HepG2 (cell line): ENCODE data around the gene ZNF804A. TPM values are rescaled to one million over a fixed set of nuclear protein-coding genes. Genes with fewer than 3 reads are reported as not detected.

Experiments
- ATAC-seq: fragments of 200-7000 bp; cut with Tn5 transposase; 3 replicates; pipeline ENCODE4 v1.9.1; 2020; ENCODE audit warnings: mild to moderate bottlenecking, moderate library complexity
- BruUV-seq: library from RNA; stranded (reverse); fragments of 400-500 nt; replicated peaks from 2 replicates; lab custom pipeline; 2021; lab: Mats Ljungman, UMichigan
- CTCF ChIA-PET: fragments of 300-600 bp; formaldehyde crosslinking; extraction: SDS; loops from one replicate; lab custom pipeline; 2021; ENCODE audit warnings: low total read pairs, inconsistent platforms, low intra/inter-chr PET ratio; lab: Yijun Ruan, JAX
- POLR2A ChIA-PET: fragments of 350-600 bp; sonication (Branson Sonifier 250); formaldehyde crosslinking; loops from one replicate; lab custom pipeline; 2020; ENCODE audit warnings: antibody characterized with exemption, inconsistent platforms; lab: Yijun Ruan, JAX
- DNase-seq: peaks from one replicate; pipeline ENCODE4 v3.0.0-alpha.2; 2015; ENCODE audit warnings: low spot score
- FAIRE-seq: peaks from 3 replicates; lab custom pipeline; 2011; peaks lifted over from hg19 to GRCh38; lab: Jason Lieb, UNC
- H2AFZ ChIP-seq: one replicate; pipeline ENCODE4 v1.6.1; 2011; ENCODE audit warnings: low read length, inconsistent platforms
- H3K27ac ChIP-seq: fragments of 300-600 bp; 3 replicates; pipeline ENCODE4 v1.8.0; 2011; ENCODE audit warnings: mixed run types, mild to moderate bottlenecking, mixed read lengths, low read length, inconsistent platforms; ENCODE audit not compliant: insufficient read depth; ENCODE audit errors: extremely low read length
- H3K27me3 ChIP-seq, 2 experiments: fragments of 200-600 bp in 1 of 2; 2 replicates in 1 of 2; 3 replicates in 1 of 2; pipeline versions ENCODE4 v1.6.0 to v1.8.0; 2011; ENCODE audit warnings: low read length in 2 of 2, mild to moderate bottlenecking in 2 of 2, moderate library complexity in 2 of 2, inconsistent platforms in 1 of 2; ENCODE audit not compliant: insufficient read depth in 2 of 2, control insufficient read depth in 1 of 2
- H3K36me3 ChIP-seq, 2 experiments: fragments of 200-600 bp in 1 of 2; replicated peaks in 1 of 2; 2 replicates in 1 of 2; 3 replicates in 1 of 2; pipeline versions ENCODE4 v1.5.1 to v1.8.0; 2011; ENCODE audit warnings: low read length in 2 of 2, inconsistent platforms in 1 of 2; ENCODE audit not compliant: insufficient read depth in 2 of 2, control insufficient read depth in 1 of 2
- H3K4me1 ChIP-seq: 2 replicates; pipeline ENCODE4 v1.5.1; 2012; ENCODE audit warnings: low read length, inconsistent platforms; ENCODE audit not compliant: insufficient read depth
- H3K4me2 ChIP-seq: 2 replicates; pipeline ENCODE4 v1.6.0; 2011; ENCODE audit warnings: low read depth, low read length, inconsistent platforms
- H3K4me3 ChIP-seq, 3 experiments: fragments of 200-600 bp in 1 of 3; sonication (generic), shearing (Covaris generic) in 1 of 3; replicated peaks in 1 of 3; 2 replicates each; pipeline ENCODE4 v1.5.1; 2011 to 2016; ENCODE audit warnings: low read length in 3 of 3, inconsistent platforms in 2 of 3, low read depth in 2 of 3, mild to moderate bottlenecking in 2 of 3, control low read depth in 1 of 3, mixed read lengths in 1 of 3; ENCODE audit not compliant: insufficient read depth in 1 of 3
- H3K79me2 ChIP-seq: one replicate; pipeline ENCODE4 v1.6.1; 2011; ENCODE audit warnings: low read length, inconsistent platforms; ENCODE audit not compliant: insufficient read depth
- H3K9ac ChIP-seq: 2 replicates; pipeline ENCODE4 v1.6.0; 2011; ENCODE audit warnings: mild to moderate bottlenecking, low read depth, low read length, inconsistent platforms; ENCODE audit not compliant: insufficient read depth
- H3K9me3 ChIP-seq: 2 replicates; pipeline ENCODE4 v1.5.1; 2012; ENCODE audit warnings: mild to moderate bottlenecking, low read length
- H4K20me1 ChIP-seq: 2 replicates; pipeline ENCODE4 v1.6.0; 2011; ENCODE audit warnings: inconsistent platforms, mild to moderate bottlenecking, low read length, moderate library complexity; ENCODE audit not compliant: insufficient read depth
- CSRNP2 ChIP-seq: sonication (generic); formaldehyde crosslinking; conservative IDR thresholded peaks from 2 replicates; pipeline ENCODE4 v1.8.0; 2022; ENCODE audit warnings: low read depth, missing genetic modification reagents
- MIER3 ChIP-seq: IDR thresholded peaks from 2 replicates; pipeline ENCODE4 v1.6.1; 2016; ENCODE audit warnings: missing compliant biosample characterization, borderline replicate concordance
- POLR2AphosphoS2 ChIP-seq: IDR thresholded peaks from 2 replicates; pipeline ENCODE4 v1.6.1; 2011; ENCODE audit warnings: low read depth, low read length, improper control_type of control experiment
- ZBTB8A ChIP-seq: sonication (generic); formaldehyde crosslinking; IDR thresholded peaks from 2 replicates; pipeline ENCODE4 v1.4.0; 2020; ENCODE audit warnings: mild to moderate bottlenecking, low read depth, missing genetic modification reagents, borderline replicate concordance
- ZEB1 ChIP-seq: IDR thresholded peaks from 2 replicates; pipeline ENCODE4 v1.6.1; 2012; ENCODE audit warnings: mild to moderate bottlenecking, low read depth, inconsistent platforms; ENCODE audit not compliant: insufficient replicate concordance
- ZNF331 ChIP-seq: sonication (generic); formaldehyde crosslinking; IDR thresholded peaks from 2 replicates; pipeline ENCODE4 v1.4.0; 2020; ENCODE audit warnings: missing genetic modification reagents
- ZNF446 ChIP-seq: sonication (generic); formaldehyde crosslinking; IDR thresholded peaks from 2 replicates; pipeline ENCODE4 v1.5.0; 2020; ENCODE audit warnings: mild to moderate bottlenecking, missing genetic modification reagents
- ZNF567 ChIP-seq: sonication (generic); formaldehyde crosslinking; IDR thresholded peaks from 2 replicates; pipeline ENCODE4 v1.8.1; 2023; ENCODE audit warnings: mild to moderate bottlenecking, missing genetic modification reagents, borderline replicate concordance
- ZNF883 ChIP-seq: sonication (generic); formaldehyde crosslinking; IDR thresholded peaks from 2 replicates; pipeline ENCODE4 v1.5.1; 2020; ENCODE audit warnings: mild to moderate bottlenecking, missing genetic modification reagents; ENCODE audit errors: not compliant biosample characterization
- ZSCAN20 ChIP-seq: sonication (generic); formaldehyde crosslinking; IDR thresholded peaks from 2 replicates; pipeline ENCODE4 v1.4.0; 2020; ENCODE audit warnings: missing genetic modification reagents, mild to moderate bottlenecking, borderline replicate concordance
- in situ Hi-C: cut with HindIII; loops from 2 replicates; pipeline ENCODE4 v1.10.0; 2017; ENCODE audit warnings: low pct_unique_long_range_greater_than_20kb; ENCODE audit not compliant: extremely low pct_ligation_motif_present
- intact Hi-C: fragments of 100-400 bp; cut with micrococcal nuclease; formaldehyde crosslinking; loops from one replicate; pipeline ENCODE4 v1.10.0; 2022; ENCODE audit not compliant: unreplicated experiment
- polyA plus RNA-seq, 8 experiments: library from polyadenylated mRNA; depleted of rRNA in 3 of 8; stranded (reverse) in 7 of 8; unstranded in 1 of 8; fragments of >200 nt; fragmentation: Illumina TruSeq in 4 of 8; extraction: Trizol in 4 of 8; gene quantifications; 2 replicates each; pipeline versions ENCODE4 v1.2.1 to v1.2.3, GENCODE V29; 2011 to 2016; ENCODE audit warnings: low read depth in 4 of 8, missing spikeins in 1 of 8, mixed read lengths in 1 of 8; ENCODE audit not compliant: insufficient read depth in 1 of 8
- total RNA-seq, 5 experiments: library from RNA; depleted of rRNA; stranded (reverse); fragments of >200 nt; fragmentation: Illumina TruSeq; extraction: Trizol; gene quantifications; 2 replicates each; pipeline ENCODE4 v1.2.3, GENCODE V29; 2016; ENCODE audit warnings: low read depth in 1 of 5
- TF ChIP-seq, protein P1 (sequence below): sonication (generic); formaldehyde crosslinking; IDR thresholded peaks from 2 replicates; pipeline ENCODE4 v1.4.0; 2020; ENCODE audit warnings: missing genetic modification reagents

Gene ZNF804A
- total and polyA plus RNA-seq, 2 of the 13 experiments (the other 11 are each of a cell fraction or from before 2014, with no cell fraction given): 0.07 to 0.09 TPM

- DNase-seq: no peak
- ChIA-PET POLR2A (no interaction called here), CTCF (no interaction called here)
- no peak for ATAC-seq
- Histone ChIP-seq H3K36me3 (no peaks in the 10 kb centered on the region), H3K4me2 (no peak overlapping the region), H2AFZ (no peak overlapping the region), H3K79me2 (no peaks in the 10 kb centered on the region), H4K20me1 (no peaks in the 10 kb centered on the region), H3K9ac (no peak overlapping the region), H3K9me3 (peaks cover 28% of the 10 kb centered on the region), H3K27me3 (no peaks in the 10 kb centered on the region), H3K27ac (no peak overlapping the region), H3K4me3 (no peak overlapping the region), H3K4me1 (no peaks in the 10 kb centered on the region)
- intact Hi-C loops: no loop called here
- no peak for FAIRE-seq
- TF ChIP-seq ZNF331 (no peak), ZNF446 (CRISPR knock-in tag) (no peak), POLR2AphosphoS2 (no peak), ZNF567 (CRISPR knock-in tag) (no peak), MIER3 (CRISPR knock-in tag) (no peak), ZEB1 (no peak), ZBTB8A (CRISPR knock-in tag) (no peak), CSRNP2 (CRISPR knock-in tag) (no peak), ZSCAN20 (CRISPR knock-in tag) (no peak), ZNF883 (no peak)
- TF ChIP-seq, protein P1, sequence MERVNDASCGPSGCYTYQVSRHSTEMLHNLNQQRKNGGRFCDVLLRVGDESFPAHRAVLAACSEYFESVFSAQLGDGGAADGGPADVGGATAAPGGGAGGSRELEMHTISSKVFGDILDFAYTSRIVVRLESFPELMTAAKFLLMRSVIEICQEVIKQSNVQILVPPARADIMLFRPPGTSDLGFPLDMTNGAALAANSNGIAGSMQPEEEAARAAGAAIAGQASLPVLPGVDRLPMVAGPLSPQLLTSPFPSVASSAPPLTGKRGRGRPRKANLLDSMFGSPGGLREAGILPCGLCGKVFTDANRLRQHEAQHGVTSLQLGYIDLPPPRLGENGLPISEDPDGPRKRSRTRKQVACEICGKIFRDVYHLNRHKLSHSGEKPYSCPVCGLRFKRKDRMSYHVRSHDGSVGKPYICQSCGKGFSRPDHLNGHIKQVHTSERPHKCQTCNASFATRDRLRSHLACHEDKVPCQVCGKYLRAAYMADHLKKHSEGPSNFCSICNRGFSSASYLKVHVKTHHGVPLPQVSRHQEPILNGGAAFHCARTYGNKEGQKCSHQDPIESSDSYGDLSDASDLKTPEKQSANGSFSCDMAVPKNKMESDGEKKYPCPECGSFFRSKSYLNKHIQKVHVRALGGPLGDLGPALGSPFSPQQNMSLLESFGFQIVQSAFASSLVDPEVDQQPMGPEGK (CRISPR knock-in tag): no peak
- in situ Hi-C loops: no loop called here
- BruUV-seq: no TSS peak
Measured at GRCh38 chr2:184875212-184875611, 276.9 kb downstream of the ZNF804A start.
